Measurements from ENCODE around the gene PRDM8.

DNA sequence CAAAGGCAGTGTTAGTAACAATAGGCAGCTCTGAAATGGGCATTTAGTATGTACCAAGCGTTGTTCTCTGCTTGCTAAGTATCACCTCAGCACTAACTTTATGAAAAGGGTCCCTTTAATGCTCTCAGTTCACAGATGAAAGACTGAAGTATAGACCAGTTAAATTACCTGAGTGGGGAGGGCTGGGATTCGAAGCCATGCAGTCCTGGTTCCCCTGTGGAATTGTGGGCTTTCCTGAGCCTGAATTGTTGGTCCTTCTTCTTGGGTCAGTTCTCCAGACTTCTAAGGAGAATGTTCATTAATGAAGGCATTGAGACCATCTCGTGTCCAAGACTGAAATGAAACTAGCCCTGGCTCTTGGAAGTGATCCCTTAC is 7.7 kb upstream of the PRDM8 start:
- TF ChIP-seq POLR2AphosphoS5 (IDR thresholded peaks at IDR 0.05) (no peak), POLR2A (IDR thresholded peaks at IDR 0.05) (no peak)

Measured in sigmoid colon (tissue), 4 donors.